CD14-positive monocyte (primary cell): ENCODE results near the gene MUC3A. TPM values are rescaled to one million over a fixed set of nuclear protein-coding genes. Genes with fewer than 3 reads are reported as not detected.
"Not testable (repeated sequence)": the region's sequence is repeated elsewhere in the genome, so short reads cannot be mapped to it uniquely, and the experiment has no call there.

Experiments used
- DNase-seq, 3 donors: peaks; one replicate each; pipeline ENCODE4 v3.0.0-alpha.2; 2011 to 2022
- H2AFZ ChIP-seq: 2 replicates; pipeline ENCODE4 v1.6.0; 2012; ENCODE audit warnings: mild to moderate bottlenecking, low read depth, low read length, inconsistent platforms; ENCODE audit not compliant: insufficient read depth, poor library complexity, severe bottlenecking
- H3K27ac ChIP-seq, 2 donors: 1 replicate in 1 of 2; 2 replicates in 1 of 2; pipeline ENCODE4 v1.5.1; 2012 to 2013; ENCODE audit warnings: low read length in 2 of 2, control low read depth in 1 of 2, inconsistent platforms in 1 of 2, low read depth in 1 of 2, mild to moderate bottlenecking in 1 of 2
- H3K27me3 ChIP-seq, 2 donors: one replicate each; pipeline versions ENCODE4 v1.6.0 to v1.6.1; 2011 to 2013; ENCODE audit warnings: low read length in 2 of 2; ENCODE audit not compliant: control insufficient read depth in 2 of 2, insufficient read depth in 2 of 2
- H3K36me3 ChIP-seq, 2 donors: replicated peaks in 1 of 2; 1 replicate in 1 of 2; 2 replicates in 1 of 2; pipeline versions ENCODE4 v1.5.1 to v1.6.1; 2012 to 2013; ENCODE audit warnings: low read length in 2 of 2, control low read depth in 1 of 2, inconsistent platforms in 1 of 2, mild to moderate bottlenecking in 1 of 2; ENCODE audit not compliant: insufficient read depth in 2 of 2, control insufficient read depth in 1 of 2
- H3K4me1 ChIP-seq, 2 donors: 1 replicate in 1 of 2; 2 replicates in 1 of 2; pipeline versions ENCODE4 v1.5.1 to v1.6.1; 2012 to 2013; ENCODE audit warnings: low read length in 2 of 2, control low read depth in 1 of 2, inconsistent platforms in 1 of 2, mild to moderate bottlenecking in 1 of 2, moderate library complexity in 1 of 2; ENCODE audit not compliant: insufficient read depth in 2 of 2, control insufficient read depth in 1 of 2
- H3K4me2 ChIP-seq: replicated peaks from 2 replicates; pipeline ENCODE3; 2012; ENCODE audit warnings: low read length, moderate library complexity, mild to moderate bottlenecking; ENCODE audit not compliant: poor library complexity, severe bottlenecking; ENCODE audit errors: extremely low read depth
- H3K4me3 ChIP-seq, 3 experiments: fragments of 200-600 bp in 1 of 3; sonication (generic) in 1 of 3; replicated peaks in 1 of 3; 1 replicate in 2 of 3; 2 replicates in 1 of 3; pipeline ENCODE4 v1.5.1; 2011 to 2013; ENCODE audit warnings: low read length in 3 of 3, mild to moderate bottlenecking in 3 of 3, control low read depth in 2 of 3, low read depth in 2 of 3, inconsistent platforms in 1 of 3, moderate library complexity in 1 of 3
- H3K79me2 ChIP-seq: 2 replicates; pipeline ENCODE4 v1.6.0; 2012; ENCODE audit warnings: mild to moderate bottlenecking, control low read depth, inconsistent platforms, low read length, moderate library complexity; ENCODE audit not compliant: insufficient read depth
- H3K9ac ChIP-seq: 2 replicates; pipeline ENCODE4 v1.6.0; 2017; ENCODE audit warnings: low read length, mild to moderate bottlenecking; ENCODE audit not compliant: insufficient read depth, poor library complexity, severe bottlenecking
- H3K9me3 ChIP-seq, 2 donors: replicated peaks in 1 of 2; 1 replicate in 1 of 2; 2 replicates in 1 of 2; pipeline versions ENCODE4 v1.5.1 to v1.6.1; 2012 to 2013; ENCODE audit warnings: low read length in 2 of 2, control low read depth in 1 of 2; ENCODE audit not compliant: control insufficient read depth in 1 of 2, insufficient read depth in 1 of 2
- H4K20me1 ChIP-seq: 2 replicates; pipeline ENCODE4 v1.6.0; 2012; ENCODE audit warnings: mild to moderate bottlenecking, low read length, control low read depth, moderate library complexity; ENCODE audit not compliant: insufficient read depth
- H3K27ac Mint-ChIP-seq, 7 donors: one replicate each; pipeline ENCODE4 v1.8.0; 2020; ENCODE audit warnings: mild to moderate bottlenecking in 7 of 7, mixed read lengths in 7 of 7, moderate library complexity in 6 of 7, inconsistent platforms in 2 of 7
- H3K27me3 Mint-ChIP-seq, 3 donors: one replicate each; pipeline ENCODE4 v1.8.0; 2021 to 2022; ENCODE audit warnings: low read depth in 3 of 3, mild to moderate bottlenecking in 3 of 3, mixed read lengths in 3 of 3, moderate library complexity in 3 of 3, inconsistent platforms in 1 of 3
- H3K36me3 Mint-ChIP-seq, 2 donors: one replicate each; pipeline ENCODE4 v1.8.0; 2020; ENCODE audit warnings: mixed read lengths in 2 of 2, inconsistent platforms in 1 of 2, mild to moderate bottlenecking in 1 of 2
- H3K4me1 Mint-ChIP-seq: one replicate; pipeline ENCODE4 v1.8.0; 2020; ENCODE audit warnings: mild to moderate bottlenecking, mixed read lengths
- H3K4me3 Mint-ChIP-seq, 2 donors: one replicate each; pipeline ENCODE4 v1.8.0; 2020; ENCODE audit warnings: mild to moderate bottlenecking in 2 of 2, mixed read lengths in 2 of 2, moderate library complexity in 1 of 2
- H3K9me3 Mint-ChIP-seq, 7 donors: one replicate each; pipeline ENCODE4 v1.8.0; 2020 to 2022; ENCODE audit warnings: mixed read lengths in 7 of 7, mild to moderate bottlenecking in 6 of 7, moderate library complexity in 6 of 7, inconsistent platforms in 2 of 7
- WGBS: methylation state at CpG from one replicate; pipeline ENCODE4 v1.1.5; 2013; ENCODE audit warnings: missing lambda C conversion rate; ENCODE audit not compliant: insufficient coverage; 5-methylcytosine and 5-hydroxymethylcytosine counted together
- intact Hi-C, 2 donors: fragments of 100-400 bp; cut with micrococcal nuclease; formaldehyde crosslinking; loops; one replicate each; pipeline versions ENCODE4 v1.15.0 to v1.15.1; 2023
- polyA plus RNA-seq, 3 donors: library from polyadenylated mRNA; depleted of rRNA in 1 of 3; unstranded in 2 of 3; stranded (reverse) in 1 of 3; fragments of 300-500 nt in 2 of 3; fragments of >200 nt in 1 of 3; fragmentation: Illumina TruSeq in 2 of 3; gene quantifications; 1 replicate in 2 of 3; 2 replicates in 1 of 3; pipeline ENCODE4 v1.2.3, GENCODE V29; 2012 to 2021
- TF ChIP-seq, protein P1 (sequence below): fragments of 200-600 bp; IDR thresholded peaks from one replicate; pipeline ENCODE4 v1.8.0; 2022; ENCODE audit warnings: antibody characterized with exemption, mild to moderate bottlenecking

MUC3A gene
- polyA plus RNA-seq, 3 donors = not detected

- Histone ChIP-seq H2AFZ (no peak overlapping the region), H3K4me1 (no peaks in the 10 kb centered on the region), H3K36me3 (no peaks in the 10 kb centered on the region), H3K9ac (no peak overlapping the region), H3K4me2 (no peak overlapping the region), H3K27ac (no peak overlapping the region), H3K4me3 (no peak overlapping the region), H3K9me3 (peaks cover 0 to 4% of the 10 kb centered on the region in 2 donors), H3K27me3 (no peaks in the 10 kb centered on the region), H3K79me2 (no peaks in the 10 kb centered on the region), H4K20me1 (no peaks in the 10 kb centered on the region)
- TF ChIP-seq, protein P1, sequence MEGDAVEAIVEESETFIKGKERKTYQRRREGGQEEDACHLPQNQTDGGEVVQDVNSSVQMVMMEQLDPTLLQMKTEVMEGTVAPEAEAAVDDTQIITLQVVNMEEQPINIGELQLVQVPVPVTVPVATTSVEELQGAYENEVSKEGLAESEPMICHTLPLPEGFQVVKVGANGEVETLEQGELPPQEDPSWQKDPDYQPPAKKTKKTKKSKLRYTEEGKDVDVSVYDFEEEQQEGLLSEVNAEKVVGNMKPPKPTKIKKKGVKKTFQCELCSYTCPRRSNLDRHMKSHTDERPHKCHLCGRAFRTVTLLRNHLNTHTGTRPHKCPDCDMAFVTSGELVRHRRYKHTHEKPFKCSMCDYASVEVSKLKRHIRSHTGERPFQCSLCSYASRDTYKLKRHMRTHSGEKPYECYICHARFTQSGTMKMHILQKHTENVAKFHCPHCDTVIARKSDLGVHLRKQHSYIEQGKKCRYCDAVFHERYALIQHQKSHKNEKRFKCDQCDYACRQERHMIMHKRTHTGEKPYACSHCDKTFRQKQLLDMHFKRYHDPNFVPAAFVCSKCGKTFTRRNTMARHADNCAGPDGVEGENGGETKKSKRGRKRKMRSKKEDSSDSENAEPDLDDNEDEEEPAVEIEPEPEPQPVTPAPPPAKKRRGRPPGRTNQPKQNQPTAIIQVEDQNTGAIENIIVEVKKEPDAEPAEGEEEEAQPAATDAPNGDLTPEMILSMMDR = no peak
- WGBS = 86% methylated on average over 2 of the region's 4 CpGs
- H3K4me1 Mint-ChIP-seq = no peaks in the 10 kb centered on the region
- H3K27ac Mint-ChIP-seq = no peak overlapping the region
- H3K9me3 Mint-ChIP-seq = peaks cover 0 to 10% (median 3%) of the 10 kb centered on the region in 7 donors
- H3K4me3 Mint-ChIP-seq = no peak overlapping the region
- peaks cover 4 to 19% (median 13%) of the 10 kb centered on the region in 3 donors for H3K27me3 Mint-ChIP-seq
- intact Hi-C loops = no loop called here
- no peak for DNase-seq
- no peaks in the 10 kb centered on the region for H3K36me3 Mint-ChIP-seq
Measured at GRCh38 chr7:100978300-100978699, 29.0 kb downstream of the MUC3A start.

DNA sequence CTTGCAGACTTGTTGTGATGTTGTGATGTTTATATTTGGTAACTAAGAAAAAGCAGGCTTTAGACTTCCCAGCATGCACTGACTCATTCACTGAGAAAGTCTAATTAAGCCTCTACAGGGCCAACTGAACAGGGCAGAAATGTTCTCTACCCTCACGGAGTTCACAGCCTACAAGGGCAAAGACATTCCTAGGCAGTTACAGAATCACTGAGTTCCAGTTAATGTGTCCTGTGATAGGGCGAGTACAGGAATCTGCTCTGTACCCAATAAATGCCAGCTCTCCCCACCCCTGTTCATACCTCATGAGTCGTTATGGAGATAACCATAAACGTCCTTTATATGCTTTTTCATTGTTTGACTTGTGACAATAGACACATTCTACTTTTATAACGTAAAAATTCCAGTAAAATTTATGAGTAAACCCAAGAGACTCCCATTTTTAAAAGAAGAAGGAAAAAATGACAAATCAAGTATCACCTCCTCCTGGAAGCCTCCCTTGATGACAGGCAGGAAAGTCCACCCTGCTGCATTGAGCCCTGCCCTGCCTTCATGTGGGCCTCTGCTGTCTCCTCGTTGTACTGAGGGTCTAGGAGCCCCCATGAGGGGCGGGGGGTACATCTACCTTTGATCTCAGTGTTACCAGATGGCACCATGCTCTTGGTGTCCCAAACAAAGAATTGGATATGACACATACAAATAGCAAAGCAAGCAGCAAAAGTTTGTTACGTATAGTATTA is 34.3 kb downstream of the MUC3A start:
- Mint-ChIP-seq H3K27me3 (peaks cover 6 to 28% (median 15%) of the 10 kb centered on the region in 3 donors), H3K27ac (no peak overlapping the region), H3K4me3 (no peak overlapping the region), H3K9me3 (peaks cover 0 to 5% (median 0%) of the 10 kb centered on the region in 7 donors), H3K36me3 (no peaks in the 10 kb centered on the region), H3K4me1 (no peaks in the 10 kb centered on the region)
- no peak overlapping the region for H2AFZ ChIP-seq
- H4K20me1 ChIP-seq = no peaks in the 10 kb centered on the region
- DNase-seq = no peak
- H3K4me2 ChIP-seq = no peak overlapping the region
- intact Hi-C loops = no loop called here
- H3K27me3 ChIP-seq = no peaks in the 10 kb centered on the region
- WGBS = 87% methylated on average over 4 of the region's 8 CpGs
- H3K9me3 ChIP-seq = no peaks in the 10 kb centered on the region
- H3K79me2 ChIP-seq = no peaks in the 10 kb centered on the region
- TF ChIP-seq, protein P1 = no peak
- H3K9ac ChIP-seq = no peak overlapping the region
- H3K27ac ChIP-seq = no peak overlapping the region
- no peak overlapping the region for H3K4me3 ChIP-seq
- H3K4me1 ChIP-seq = no peaks in the 10 kb centered on the region
- no peaks in the 10 kb centered on the region for H3K36me3 ChIP-seq

DNA sequence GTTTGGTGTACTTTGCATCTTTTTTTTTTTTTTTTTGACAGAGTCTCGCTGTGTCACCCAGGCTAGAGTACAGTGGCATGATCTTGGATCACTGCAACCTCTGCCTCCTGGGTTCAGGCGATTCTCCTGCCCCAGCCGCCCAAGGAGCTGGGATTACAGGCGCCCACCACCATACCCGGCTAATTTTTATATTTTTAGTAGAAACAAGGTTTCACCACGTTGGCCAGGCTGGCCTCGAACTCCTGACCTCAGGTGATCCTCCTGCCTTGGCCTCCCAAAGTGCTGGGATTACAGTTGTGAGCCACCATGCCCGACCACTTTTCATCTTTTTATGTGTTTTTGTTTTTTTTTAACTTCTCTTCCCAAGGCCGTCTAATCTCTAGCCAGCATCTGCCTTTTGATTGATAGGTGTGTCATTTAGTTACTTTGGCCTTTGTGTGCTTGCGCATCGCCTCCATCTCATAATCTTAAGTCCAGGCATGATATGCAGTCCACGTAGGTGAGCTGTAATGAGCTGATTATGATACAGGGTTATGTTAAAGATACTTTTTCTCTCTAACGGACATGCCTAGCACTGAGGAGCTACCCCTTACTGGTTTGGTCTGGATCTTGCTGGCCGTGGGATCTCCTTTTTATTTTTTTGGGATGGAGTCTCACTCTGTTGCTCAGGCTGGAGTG is 35.0 kb downstream of the MUC3A start:
- not testable (repeated sequence) for H3K9me3 Mint-ChIP-seq, H3K4me1 ChIP-seq, H3K4me3 ChIP-seq

More for the DNA sequence above, 35.0 kb downstream of the MUC3A start:
- H3K9me3 ChIP-seq, H3K36me3 Mint-ChIP-seq, DNase-seq, H2AFZ ChIP-seq, intact Hi-C loops, H3K79me2 ChIP-seq, H3K27ac Mint-ChIP-seq, H3K9ac ChIP-seq, H4K20me1 ChIP-seq, H3K27me3 ChIP-seq, H3K4me1 Mint-ChIP-seq, H3K36me3 ChIP-seq, H3K27ac ChIP-seq, H3K4me2 ChIP-seq, H3K4me3 Mint-ChIP-seq: not testable (repeated sequence)
- WGBS = 89% methylated on average over 4 of the region's 14 CpGs
- peaks cover 6 to 26% (median 15%) of the 10 kb centered on the region in 3 donors for H3K27me3 Mint-ChIP-seq
